Putamen (tissue), 1 donor: ENCODE measurements around the gene COPRS.
"Not testable (repeated sequence)": the region's sequence is repeated elsewhere in the genome, so short reads cannot be mapped to it uniquely, and the experiment has no call there.

ENCODE experiments used
- DNase-seq: peaks from one replicate; pipeline ENCODE4 v3.0.0-alpha.2; 2016; ENCODE audit warnings: low spot score

The COPRS gene

DNA sequence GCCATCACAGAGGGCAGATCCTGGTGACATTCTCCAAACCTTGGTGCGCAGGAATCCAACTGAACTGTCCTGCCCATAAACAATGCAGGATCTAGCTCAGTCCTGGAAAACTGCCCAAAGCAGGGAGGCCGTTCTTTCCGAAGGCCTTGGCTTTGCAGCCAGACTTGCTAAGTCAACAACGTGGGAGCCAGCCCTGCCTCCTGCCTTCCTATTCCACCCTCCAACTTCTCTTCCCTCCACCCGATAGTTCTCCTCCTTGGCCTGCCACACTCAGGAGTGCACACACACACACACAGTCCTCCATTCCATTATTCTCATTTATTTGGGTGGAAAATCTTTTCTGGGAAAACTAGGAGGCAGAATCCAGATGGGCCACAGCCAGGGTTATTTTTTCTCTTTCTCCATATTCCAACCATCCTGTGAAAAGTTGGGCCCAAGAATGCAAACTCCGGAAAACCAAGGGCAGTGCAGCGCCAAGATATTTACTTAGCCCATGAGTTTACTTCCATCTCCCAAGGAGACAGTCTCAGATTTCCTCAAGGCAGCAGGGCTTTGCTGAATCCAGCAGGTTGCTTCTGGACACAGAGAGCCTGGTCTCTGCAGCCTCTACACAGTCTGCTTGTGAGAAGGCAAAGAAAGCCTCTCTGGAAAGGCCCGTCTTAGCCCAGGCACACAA is 15.8 kb downstream of the COPRS start:
- peak; percentile 25 for DNase-seq

DNA sequence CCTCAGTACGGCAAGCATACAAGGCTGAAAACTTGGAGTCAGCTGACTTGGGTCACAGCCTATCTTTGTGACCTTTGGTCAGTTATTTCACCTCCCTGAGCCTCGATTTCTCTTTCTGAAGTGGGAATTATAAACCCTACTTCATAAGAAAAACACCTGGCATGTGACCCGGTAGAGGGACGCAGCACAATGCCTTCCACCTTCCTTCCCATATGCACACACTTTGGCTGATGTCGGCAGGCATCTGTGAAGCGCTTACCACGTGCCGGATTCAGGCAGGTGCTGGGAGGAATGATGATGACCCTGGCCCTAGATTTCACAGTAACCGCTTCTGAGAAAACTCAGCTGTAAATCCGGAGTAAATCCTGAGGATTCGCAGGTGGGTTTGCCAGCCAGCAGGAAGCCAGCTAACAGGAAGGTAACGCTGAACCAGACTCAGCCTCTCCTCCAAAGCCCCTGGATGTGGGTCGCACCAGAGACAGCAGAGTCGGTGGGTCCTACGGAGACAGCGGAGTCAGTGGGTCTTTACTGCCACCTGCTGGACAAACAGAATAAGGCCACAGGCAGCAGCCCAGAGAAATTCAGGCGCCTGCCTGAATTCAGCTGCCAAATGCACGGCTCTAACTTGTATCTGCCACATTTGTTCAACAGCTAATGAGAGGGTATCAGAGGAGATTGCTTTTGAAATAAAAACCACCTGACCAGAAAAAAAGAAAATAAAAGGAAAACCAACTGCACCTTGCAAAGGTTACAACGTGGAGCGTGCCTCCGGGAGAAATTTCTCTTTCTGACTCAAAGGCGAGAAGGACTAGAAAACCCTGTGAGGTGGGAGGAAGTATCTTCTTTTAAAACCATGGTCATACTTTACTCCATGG is 16.6 kb downstream of the COPRS start:
- DNase-seq: peak; percentile 68

DNA sequence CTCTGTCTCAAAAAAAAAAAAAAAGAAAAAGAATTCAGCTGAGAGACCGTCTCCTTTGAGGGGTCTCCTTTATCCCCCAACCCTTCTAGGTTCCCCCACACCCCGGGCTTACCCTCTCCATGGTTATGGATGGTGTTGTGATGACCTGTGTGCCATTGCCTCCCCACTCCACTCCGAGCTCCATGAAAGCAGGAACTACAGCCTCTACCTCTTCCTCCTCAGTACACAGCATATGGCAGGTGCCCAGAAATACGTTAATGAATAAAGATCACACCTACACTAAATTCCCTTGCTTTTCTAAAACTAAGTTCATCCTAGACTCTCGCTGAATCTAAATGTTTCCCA is 17.2 kb downstream of the COPRS start:
- DNase-seq: no peak

DNA sequence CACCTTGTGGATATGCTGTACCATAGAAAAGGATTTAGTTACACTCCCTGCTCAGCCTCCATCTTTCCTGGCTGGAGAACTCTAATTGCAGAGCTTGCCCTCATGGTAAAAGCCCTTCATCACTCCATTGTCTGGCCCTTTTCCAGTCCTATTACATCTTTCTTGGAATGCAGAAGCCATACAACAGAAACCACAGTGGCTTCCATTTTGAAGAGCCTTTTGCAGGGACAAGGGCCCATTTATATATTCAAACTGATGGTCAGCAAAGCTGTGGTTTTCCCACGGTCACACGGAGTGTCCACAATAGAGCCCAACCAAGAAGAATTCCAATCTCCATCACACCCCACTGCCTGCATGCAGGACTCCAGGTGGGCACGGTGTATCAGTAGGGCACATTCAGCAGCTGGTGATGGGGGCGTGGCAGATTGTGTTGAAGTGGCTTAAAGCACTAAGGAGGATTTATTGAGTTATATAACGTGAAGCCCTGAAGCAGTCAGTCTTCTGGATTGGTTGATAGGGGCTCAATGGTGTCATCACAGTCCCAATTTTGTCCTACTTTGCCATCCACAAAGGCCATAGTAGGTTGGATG is 20.3 kb downstream of the COPRS start:
- no peak for DNase-seq

DNA sequence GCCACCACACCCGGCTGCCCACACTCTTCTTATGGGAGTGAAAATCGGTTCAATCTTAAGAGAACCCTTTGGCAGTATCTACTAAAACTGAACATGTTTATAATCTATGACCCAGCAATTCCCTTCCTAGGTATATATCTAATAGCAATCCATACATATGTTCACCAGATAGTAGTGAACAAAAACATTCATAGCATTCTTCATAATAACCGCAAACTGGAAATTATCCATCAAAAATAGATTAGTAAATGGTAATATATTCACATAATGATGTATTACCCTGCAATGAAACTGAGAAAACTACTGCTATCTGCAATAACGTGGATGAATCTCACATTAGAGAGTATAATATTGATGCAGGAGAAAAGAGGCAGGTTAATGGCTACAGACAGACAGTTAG is 23.1 kb downstream of the COPRS start:
- no peak for DNase-seq

DNA sequence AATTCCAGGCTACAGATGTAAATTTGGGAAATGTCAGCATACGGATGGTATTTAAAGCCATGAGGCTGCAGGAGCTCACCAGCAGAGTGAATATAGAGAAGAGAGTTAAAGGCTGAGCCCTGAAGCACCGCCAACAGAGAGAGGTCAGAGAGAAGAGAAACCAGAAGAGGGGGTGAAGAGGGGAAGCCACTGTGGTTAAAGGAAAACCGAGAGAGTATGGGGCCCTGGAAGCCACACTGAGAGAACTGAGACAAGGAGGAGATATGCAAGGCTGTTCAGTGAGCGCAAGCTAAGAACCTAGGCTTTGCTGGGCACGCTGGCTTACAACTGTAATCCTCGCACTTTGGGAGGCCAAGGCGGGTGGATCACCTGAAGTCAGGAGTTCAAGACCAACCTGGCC is 24.6 kb downstream of the COPRS start:
- DNase-seq: no peak

DNA sequence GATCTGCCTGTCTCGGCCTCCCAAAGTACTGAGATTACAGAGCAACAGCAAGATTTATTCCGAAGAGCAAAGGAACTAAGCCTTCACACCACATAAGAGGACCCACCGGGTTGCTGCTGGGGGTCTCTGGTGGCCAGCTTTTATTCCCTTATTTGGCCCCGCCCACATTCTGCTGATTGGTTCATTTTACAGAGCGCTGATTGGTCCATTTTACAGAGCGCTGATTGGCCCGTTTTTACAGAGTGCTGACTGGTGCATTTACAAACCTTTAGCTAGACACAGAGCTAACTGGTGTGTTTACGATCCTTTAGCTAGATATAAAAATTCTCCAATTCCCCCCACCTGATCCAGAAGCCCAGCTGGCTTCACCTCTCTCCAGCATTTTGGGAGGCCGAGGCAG is 26.3 kb downstream of the COPRS start:
- no peak for DNase-seq

DNA sequence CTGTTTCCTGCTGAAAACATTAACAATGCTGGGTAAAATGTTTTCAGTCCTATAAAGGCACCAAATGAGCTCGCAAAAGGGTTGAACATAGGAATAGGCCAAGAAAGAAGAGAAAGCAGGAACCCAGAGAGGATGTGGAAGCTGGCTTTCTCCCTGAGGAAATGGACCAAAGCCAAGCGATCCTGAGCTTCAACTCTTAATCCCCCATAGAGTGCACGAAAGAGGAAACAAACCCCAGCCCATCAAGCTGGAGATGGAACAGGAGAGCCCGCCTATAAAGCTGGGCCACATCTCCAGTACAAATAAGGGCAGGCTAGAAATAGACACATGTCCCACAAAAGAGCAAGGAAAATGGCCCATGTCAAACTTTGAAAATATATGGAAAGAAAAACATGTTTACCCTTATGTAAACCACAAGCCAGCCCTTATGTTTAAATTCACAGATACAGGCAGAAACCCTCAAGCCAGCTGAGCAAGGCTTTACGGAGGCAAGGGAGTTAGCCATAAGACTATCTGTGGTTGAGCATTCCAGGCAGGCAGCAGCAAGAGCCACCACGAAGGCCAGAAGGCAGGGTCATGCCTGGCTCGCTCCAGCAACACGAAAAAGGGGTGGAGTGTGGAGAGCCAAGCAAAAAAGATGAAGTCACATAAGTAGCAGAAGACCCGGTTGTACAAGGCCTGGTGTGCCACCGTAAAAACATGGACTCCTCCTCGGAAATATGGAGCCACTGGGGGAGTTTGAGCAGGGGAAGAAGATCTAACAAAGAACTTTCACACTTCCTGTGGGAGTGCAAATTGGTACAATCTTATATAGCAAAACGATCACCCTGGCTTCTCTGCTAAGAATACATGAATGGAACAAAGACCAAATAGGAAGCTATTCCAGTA is 27.8 kb downstream of the COPRS start:
- DNase-seq: no peak

DNA sequence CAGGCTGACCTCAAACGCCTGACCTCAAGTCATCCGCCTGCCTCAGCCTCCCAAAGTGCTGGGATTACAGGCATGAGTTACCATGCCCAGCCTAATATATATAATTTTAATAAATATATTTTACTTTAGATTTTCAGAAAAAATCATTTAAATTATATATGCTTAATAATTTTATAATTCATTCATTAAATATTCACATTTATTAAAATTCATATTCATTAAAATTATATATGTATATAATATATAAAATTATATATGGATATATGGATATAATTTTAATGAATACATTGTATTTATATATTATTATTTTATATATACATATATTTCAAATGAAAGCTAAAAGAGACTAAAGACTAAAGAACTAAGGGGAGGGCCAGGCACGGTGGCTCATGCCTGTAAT is 29.4 kb downstream of the COPRS start:
- no peak for DNase-seq

DNA sequence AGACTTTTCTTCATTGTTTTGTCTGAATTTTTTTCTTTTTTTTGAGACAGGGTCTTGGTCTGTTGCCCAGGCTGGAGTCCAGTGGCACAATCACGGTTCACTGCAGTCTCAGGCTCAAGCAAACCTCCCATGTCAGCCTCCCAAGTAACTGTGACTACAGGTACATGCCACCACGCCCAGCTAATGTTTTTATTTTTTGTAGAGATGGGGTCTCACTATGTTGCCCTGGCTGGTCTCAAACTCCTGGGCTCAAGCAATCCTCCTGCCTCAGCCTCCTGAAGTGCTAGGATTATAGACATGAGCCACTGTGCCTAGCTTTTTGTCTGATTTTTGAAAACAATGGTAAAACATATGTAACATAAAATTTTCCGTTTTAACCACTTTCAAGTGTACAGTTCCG is 30.1 kb downstream of the COPRS start:
- DNase-seq: not testable (repeated sequence)

DNA sequence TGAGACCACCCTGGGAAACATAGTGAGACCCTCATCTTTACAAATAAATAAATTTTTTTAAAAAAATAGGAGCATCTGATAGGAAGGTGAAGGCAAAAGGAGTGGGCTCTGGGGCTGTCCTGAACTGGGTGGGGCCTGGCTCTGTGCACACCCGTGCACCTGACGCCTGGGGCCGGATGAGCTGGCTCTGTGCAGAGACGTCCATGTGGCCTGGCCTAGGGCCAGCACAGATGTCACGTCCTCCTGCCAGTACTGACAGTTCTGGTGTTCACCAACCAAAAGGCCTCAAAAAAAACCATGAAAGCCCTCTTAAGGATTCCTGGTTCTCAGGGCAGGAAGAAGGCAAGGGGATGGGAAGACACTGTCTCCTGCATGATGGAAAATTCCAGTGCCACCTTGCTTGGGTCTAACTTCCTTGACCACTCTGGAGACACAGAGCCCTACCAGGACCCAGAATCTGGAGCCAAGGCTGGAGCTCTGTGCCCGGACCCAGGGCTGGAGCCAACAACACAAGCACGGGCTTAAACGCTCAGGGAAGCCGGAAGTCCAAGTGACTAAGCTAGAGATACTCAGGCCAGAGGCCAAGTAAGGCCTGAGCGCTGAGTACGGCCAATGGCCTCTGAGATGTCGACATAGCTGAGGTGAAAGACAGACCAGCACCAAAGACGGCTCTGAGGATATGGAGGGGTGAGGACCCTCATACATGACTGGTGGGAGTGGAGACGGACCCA is 32.9 kb downstream of the COPRS start:
- no peak for DNase-seq

DNA sequence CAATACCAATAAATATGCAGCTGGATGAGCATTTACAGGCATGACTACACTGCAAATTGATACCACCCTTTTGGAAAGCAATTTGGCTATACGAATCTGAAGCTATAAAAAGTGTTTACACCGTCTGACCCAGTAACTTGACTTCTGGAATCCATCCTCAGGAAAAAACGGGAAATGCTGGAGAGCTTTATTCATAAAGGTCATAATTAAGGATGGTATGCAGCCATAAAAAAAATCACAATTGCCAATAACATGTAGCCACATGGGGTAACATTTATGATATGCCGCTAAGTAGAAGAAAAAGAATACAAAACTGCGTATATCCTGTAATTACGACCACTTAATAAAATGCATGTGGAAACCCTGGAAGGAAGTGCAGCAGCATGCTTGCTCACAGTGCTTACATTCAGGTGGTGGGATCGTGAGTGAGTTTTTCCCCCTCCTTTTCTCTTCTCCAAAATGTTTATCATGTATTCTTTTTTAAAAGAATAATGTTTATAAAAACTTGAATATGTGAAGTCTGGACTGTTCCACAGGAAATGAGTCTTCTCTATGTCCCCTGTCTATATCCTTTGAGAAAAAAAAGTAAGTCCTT is 34.2 kb downstream of the COPRS start:
- DNase-seq: no peak

DNA sequence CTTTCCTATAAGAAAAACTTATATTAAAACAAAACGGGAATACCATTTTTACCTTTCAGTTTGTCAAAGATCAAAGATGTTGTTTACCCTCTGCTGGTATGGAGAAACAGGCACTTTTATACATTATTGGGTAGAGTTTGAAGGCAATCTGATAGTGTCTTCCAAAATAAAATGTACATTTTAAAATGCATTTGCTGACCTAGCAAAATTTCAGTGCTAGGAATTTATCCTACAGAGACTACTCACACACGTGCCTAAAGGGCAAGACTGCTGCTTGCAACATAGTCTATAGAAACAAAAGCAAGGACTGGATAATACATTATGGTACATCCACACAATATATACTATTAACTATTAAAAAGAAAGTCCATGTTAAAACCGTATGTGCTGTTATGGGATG is 36.0 kb downstream of the COPRS start:
- DNase-seq: no peak

DNA sequence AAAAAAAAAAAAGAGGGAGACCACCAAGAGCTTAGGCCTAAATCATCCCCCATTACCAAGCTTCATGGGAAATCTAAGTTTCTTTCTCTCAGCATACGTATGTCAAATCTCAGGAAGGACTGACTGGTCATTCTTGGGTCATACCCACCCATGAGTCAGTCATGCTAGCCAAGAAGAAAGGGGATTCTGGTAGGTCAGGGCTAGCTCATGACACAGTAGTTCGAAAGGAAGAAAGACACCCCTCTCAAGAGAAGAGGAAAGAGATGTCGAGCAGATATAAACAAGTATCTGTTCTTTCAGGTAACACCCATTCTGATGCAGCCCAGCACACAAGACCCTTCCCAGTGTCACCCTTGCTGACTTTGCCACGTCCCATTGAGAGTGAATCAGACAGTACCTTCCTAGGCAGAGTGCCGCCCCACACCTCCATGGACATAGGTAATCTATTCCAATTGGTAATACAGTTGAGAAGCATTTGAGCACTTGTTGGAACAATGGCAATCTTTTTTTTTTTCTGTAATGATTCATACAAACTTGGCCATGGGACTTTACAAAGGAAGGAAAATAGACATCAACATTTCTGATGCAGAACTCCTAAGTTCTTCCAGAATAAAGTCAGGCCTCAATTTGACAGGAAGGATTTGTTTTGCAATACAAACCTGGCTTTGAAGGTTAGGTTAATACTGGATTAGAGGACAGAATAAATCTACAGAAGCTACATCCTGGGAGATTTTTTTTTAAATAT is 38.2 kb downstream of the COPRS start:
- no peak for DNase-seq

DNA sequence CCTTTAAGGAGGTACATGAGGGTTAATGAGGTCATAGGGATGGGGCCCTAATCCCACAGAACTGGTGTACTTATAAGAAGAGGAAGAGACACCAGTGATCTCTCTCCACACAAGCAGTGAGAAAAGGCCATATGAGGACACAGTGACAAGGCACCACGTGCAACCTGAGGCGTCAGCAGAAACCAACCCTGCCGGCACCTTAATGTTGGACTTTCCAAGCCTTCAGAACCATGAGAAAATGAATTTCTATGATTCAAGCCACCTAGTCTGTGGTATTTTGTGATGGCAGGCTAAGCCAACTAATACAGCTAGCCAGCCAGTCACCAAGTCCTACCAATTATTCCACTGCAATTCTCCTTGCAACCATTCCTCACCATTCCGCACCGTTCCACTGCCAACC is 39.5 kb downstream of the COPRS start:
- DNase-seq: no peak

DNA sequence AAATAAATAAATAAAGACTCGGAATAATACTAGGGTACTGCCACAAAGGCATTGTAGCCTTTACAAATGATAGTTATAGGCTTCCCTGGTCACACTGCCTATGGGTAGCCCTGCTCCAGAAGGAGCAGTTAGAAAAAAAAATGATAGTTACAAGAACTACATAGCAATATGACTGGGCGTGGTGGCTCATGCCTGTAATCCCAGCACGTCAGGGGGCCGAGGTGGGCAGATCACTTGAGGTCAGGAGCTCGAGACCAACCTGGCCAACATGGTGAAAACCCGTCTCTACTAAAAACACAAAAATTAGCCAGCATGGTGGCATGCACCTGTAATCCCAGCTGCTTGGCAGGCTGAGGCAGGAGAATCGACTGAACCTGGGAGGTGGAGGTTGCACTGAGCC is 40.2 kb downstream of the COPRS start:
- not testable (repeated sequence) for DNase-seq

DNA sequence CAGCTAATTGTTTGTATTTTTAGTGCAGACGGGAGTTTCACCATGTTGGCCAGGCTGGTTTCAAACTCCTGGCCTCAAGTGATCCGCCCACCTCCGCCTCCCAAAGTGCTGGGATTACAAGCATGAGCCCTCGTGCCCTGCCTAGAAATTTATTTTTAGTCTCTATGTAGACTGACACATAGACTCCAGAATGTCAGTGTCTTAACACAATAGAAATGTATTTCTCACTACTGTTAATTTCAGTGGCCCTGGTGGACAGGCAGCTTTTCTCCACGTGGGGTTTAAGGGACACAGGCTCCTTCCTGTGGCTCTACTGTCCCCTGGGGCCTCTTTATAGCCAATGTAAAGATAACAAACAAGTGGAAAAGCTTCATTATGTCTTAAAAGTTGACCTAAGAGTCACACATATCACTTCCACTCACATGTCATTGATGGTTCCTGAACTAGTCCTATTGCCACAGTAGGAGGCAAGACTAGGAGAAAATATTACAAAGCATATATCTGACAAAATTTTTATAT is 43.8 kb downstream of the COPRS start:
- no peak for DNase-seq

DNA sequence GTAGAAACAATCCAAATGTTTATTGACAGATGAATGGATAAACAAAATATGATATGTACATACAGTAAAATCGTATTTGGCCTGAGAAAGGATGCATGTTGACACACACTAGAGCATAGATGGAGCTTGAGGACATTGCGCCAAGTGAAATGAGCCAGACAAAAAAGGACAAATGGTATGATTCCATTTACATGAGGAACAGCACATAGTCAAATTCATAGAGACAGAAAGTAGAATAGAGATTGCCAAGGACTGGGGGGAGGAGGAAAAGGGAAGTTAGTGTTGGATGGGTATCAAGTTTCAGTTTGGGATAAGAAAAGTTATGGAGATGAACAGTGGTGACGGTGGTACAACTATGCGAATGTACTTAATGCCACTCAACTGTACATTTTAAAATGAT is 47.9 kb downstream of the COPRS start:
- no peak for DNase-seq

DNA sequence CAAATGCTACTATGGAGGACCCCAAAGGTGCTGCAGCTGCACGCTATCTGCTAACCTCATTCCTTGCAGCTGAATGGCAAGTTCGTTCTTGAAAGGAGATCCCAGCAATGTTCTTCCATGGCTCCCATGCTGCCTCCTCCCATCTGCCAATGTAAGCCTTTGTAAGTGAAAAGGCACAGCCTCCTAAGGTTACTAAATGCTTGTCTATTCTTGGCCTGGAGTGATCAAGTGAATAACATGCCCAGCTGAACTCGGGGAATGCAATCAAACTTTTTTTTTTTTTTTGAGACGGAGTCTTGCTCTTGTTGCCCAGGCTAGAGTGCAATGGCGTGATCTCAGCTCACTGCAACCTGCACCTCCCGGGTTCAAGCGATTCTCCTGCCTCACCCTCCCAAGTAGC is 49.2 kb downstream of the COPRS start:
- not testable (repeated sequence) for DNase-seq

DNA sequence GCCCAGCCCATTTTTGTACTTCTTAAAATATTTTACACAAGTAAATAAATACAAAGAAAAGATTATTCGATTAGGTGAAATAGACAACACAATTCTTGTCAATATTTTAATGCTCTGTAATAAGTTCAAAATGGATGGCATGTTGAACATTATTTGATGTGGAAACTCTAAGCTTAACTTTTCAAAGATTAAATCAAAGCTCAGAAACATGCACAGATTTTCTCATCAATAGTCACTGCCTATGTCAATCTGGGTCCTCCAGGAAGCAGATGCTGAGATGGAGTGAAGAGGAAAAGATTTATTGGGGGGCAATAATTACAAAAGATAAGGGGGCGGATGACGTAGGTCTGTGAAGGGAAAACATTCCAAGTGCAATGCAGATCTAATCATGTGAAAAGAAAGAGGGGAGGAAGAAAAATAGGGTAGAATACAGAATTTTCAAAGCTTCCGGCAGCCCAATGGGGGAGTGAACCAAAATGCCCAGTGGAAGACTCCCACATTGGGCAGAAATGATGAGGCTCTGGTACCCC is 50.5 kb downstream of the COPRS start:
- DNase-seq: no peak
